Measurements from ENCODE around the gene MLLT6. TPM values are rescaled to one million over a fixed set of nuclear protein-coding genes. Genes with fewer than 3 reads are reported as not detected.
A peak's percentile ranks its signal among the peaks of the same experiment; 100 is the strongest.

Gene MLLT6
- total and polyA plus RNA-seq, 9 donors: 52.3 to 278 (median 170) TPM

- H3K9me3 ChIP-seq: no peaks in the 10 kb centered on the region
- H3K27me3 ChIP-seq: no peaks in the 10 kb centered on the region
- H3K27ac ChIP-seq: peak overlapping the region; percentile 42 to 81
- H3K4me1 ChIP-seq (ENCODE audit: insufficient read depth): peaks cover 11% of the 10 kb centered on the region
- peak; percentile 88 to 95 (median 91) for DNase-seq
- intact Hi-C loops (cut with DNase I): loop anchor here in 2 of 4 donors (5.0 to 10.0 kb wide), 3 partner anchors 47 to 405 kb away; partner anchors contain the start of genes PLXDC1 (in 1 of the 2) and SOCS7 (in 1 of the 2)
- 0 to 1% (median 0%) methylated on average over 52 to 79 of the region's 79 CpGs for WGBS, 3 donors
- H3K36me3 ChIP-seq: no peaks in the 10 kb centered on the region
- H3K4me3 ChIP-seq: peak overlapping the region; percentile 68
- TF ChIP-seq POLR2A (IDR thresholded peaks at IDR 0.05): peak; percentile 72
- TF ChIP-seq, protein P1, sequence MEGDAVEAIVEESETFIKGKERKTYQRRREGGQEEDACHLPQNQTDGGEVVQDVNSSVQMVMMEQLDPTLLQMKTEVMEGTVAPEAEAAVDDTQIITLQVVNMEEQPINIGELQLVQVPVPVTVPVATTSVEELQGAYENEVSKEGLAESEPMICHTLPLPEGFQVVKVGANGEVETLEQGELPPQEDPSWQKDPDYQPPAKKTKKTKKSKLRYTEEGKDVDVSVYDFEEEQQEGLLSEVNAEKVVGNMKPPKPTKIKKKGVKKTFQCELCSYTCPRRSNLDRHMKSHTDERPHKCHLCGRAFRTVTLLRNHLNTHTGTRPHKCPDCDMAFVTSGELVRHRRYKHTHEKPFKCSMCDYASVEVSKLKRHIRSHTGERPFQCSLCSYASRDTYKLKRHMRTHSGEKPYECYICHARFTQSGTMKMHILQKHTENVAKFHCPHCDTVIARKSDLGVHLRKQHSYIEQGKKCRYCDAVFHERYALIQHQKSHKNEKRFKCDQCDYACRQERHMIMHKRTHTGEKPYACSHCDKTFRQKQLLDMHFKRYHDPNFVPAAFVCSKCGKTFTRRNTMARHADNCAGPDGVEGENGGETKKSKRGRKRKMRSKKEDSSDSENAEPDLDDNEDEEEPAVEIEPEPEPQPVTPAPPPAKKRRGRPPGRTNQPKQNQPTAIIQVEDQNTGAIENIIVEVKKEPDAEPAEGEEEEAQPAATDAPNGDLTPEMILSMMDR (IDR thresholded peaks at IDR 0.05): no peak
These were observed 44.4 kb downstream of the MLLT6 start for GRCh38 chr17:38749223-38750043.

DNA sequence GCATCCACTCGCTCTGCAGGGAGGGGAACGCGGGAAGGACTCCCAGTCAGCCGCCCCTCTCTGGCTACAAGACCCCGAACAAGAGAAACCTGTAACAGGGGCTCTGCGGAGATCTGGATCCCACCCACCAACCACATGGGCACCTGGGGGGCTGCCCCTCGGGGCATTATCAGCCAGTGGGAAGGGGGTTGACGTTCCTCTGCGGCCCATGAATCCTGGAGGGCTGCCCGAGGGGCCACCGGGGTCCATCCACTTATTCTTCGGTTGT, 44.9 kb downstream of the MLLT6 start:
- intact Hi-C loops (cut with DNase I): loop anchor here in 2 of 4 donors (5.0 to 10.0 kb wide), 3 partner anchors 48 to 405 kb away; partner anchors contain the start of genes PLXDC1 (in 1 of the 2) and SOCS7 (in 1 of the 2)
- Histone ChIP-seq H3K27me3 (no peaks in the 10 kb centered on the region), H3K4me1 (ENCODE audit: insufficient read depth) (peaks cover 11% of the 10 kb centered on the region), H3K9me3 (no peaks in the 10 kb centered on the region), H3K4me3 (peak overlapping the region; percentile 68), H3K36me3 (no peaks in the 10 kb centered on the region), H3K27ac (peak overlapping the region; percentile 5 to 81)
- TF ChIP-seq, protein P1 (IDR thresholded peaks at IDR 0.05): no peak
- no peak for TF ChIP-seq POLR2A (IDR thresholded peaks at IDR 0.05)
- no peak for TF ChIP-seq EP300 (IDR thresholded peaks at IDR 0.05)
- DNase-seq: peak in 2 of 5 donors; percentile 66 to 68
- 1 to 7% (median 3%) methylated on average over 4 to 12 of the region's 12 CpGs for whole genome bisulfite sequencing, 3 donors

- intact Hi-C loops (cut with DNase I): loop anchor here in 2 of 4 donors (5.0 to 10.0 kb wide), 3 partner anchors 48 to 404 kb away; partner anchors contain the start of genes PLXDC1 (in 1 of the 2) and SOCS7 (in 1 of the 2)
- peak in 1 of 5 donors; percentile 33 for DNase-seq
- H3K4me1 ChIP-seq (ENCODE audit: insufficient read depth): peaks cover 11% of the 10 kb centered on the region
- H3K27ac ChIP-seq: peak overlapping the region; percentile 5 to 81
- H3K9me3 ChIP-seq: no peaks in the 10 kb centered on the region
- TF ChIP-seq, protein P1 (IDR thresholded peaks at IDR 0.05): no peak
- TF ChIP-seq POLR2A (IDR thresholded peaks at IDR 0.05) (no peak), EP300 (IDR thresholded peaks at IDR 0.05) (no peak)
- H3K27me3 ChIP-seq: no peaks in the 10 kb centered on the region
- 24 to 29% (median 25%) methylated on average over 28 of the region's 28 CpGs for WGBS, 3 donors
- H3K4me3 ChIP-seq: no peak overlapping the region
- no peaks in the 10 kb centered on the region for H3K36me3 ChIP-seq
These were observed 45.4 kb downstream of the MLLT6 start for GRCh38 chr17:38750312-38751121.

GRCh38 chr17:38751144-38751807, 46.2 kb downstream of the MLLT6 start:
- no peaks in the 10 kb centered on the region for H3K9me3 ChIP-seq
- WGBS, 3 donors: 2 to 5% (median 3%) methylated on average over 10 of the region's 10 CpGs
- TF ChIP-seq POLR2A (IDR thresholded peaks at IDR 0.05) (no peak), EP300 (IDR thresholded peaks at IDR 0.05) (no peak)
- TF ChIP-seq, protein P1 (IDR thresholded peaks at IDR 0.05): no peak
- H3K27ac ChIP-seq: peak overlapping the region in 1 of 2 donors; percentile 81
- H3K27me3 ChIP-seq: no peaks in the 10 kb centered on the region
- H3K4me1 ChIP-seq (ENCODE audit: insufficient read depth): peaks cover 7% of the 10 kb centered on the region
- intact Hi-C loops (cut with DNase I): loop anchor here in 2 of 4 donors (5.0 to 10.0 kb wide), 3 partner anchors 49 to 404 kb away; partner anchors contain the start of genes PLXDC1 (in 1 of the 2) and SOCS7 (in 1 of the 2)
- peak overlapping the region; percentile 98 for H3K4me3 ChIP-seq
- peak in 1 of 5 donors; percentile 40 for DNase-seq
- no peaks in the 10 kb centered on the region for H3K36me3 ChIP-seq

Measured in ovary (tissue), 9 donors.